GM23338 (cell line): ENCODE data around the gene WSCD1. TPM values are rescaled to one million over a fixed set of nuclear protein-coding genes. Genes with fewer than 3 reads are reported as not detected.

Source experiments
- ATAC-seq: fragments of 200-7000 bp; cut with Tn5 transposase; 3 replicates; pipeline ENCODE4 v1.9.1; 2020
- DNase-seq: peaks from one replicate; pipeline ENCODE4 v3.0.0-alpha.2; 2015; ENCODE audit warnings: low spot score
- H2AFZ ChIP-seq: fragments of 200-600 bp; sonication (generic); 2 replicates; pipeline ENCODE4 v1.8.0; 2016; ENCODE audit warnings: antibody characterized with exemption, mild to moderate bottlenecking, moderate library complexity
- H3F3A ChIP-seq: fragments of 200-600 bp; sonication (generic); replicated peaks from 2 replicates; pipeline ENCODE4 v1.8.0; 2017; ENCODE audit warnings: antibody characterized with exemption, mixed run types, low read depth
- H3K27ac ChIP-seq: fragments of 200-600 bp; sonication (generic); 2 replicates; pipeline ENCODE4 v1.6.1; 2016; ENCODE audit warnings: low read depth
- H3K27me3 ChIP-seq: fragments of 200-600 bp; sonication (generic); 2 replicates; pipeline ENCODE4 v1.8.0; 2016; ENCODE audit warnings: mild to moderate bottlenecking, mixed run types, moderate library complexity; ENCODE audit not compliant: insufficient read depth
- H3K36me3 ChIP-seq: fragments of 200-600 bp; sonication (generic); 2 replicates; pipeline ENCODE4 v1.8.0; 2016; ENCODE audit warnings: mild to moderate bottlenecking; ENCODE audit not compliant: insufficient read depth
- H3K4me1 ChIP-seq: fragments of 200-600 bp; sonication (generic); 2 replicates; pipeline ENCODE4 v1.8.0; 2016; ENCODE audit warnings: mild to moderate bottlenecking, moderate library complexity; ENCODE audit not compliant: insufficient read depth
- H3K4me2 ChIP-seq: fragments of 200-600 bp; sonication (generic); 2 replicates; pipeline ENCODE4 v1.7.1; 2017; ENCODE audit warnings: mixed run types
- H3K4me3 ChIP-seq: fragments of 200-600 bp; sonication (generic); 2 replicates; pipeline ENCODE4 v1.6.1; 2016; ENCODE audit warnings: mixed run types
- H3K79me2 ChIP-seq: fragments of 200-600 bp; sonication (generic); replicated peaks from 2 replicates; pipeline ENCODE4 v1.8.0; 2017; ENCODE audit warnings: mild to moderate bottlenecking; ENCODE audit not compliant: insufficient read depth
- H3K9me2 ChIP-seq: fragments of 200-600 bp; sonication (generic); 2 replicates; pipeline ENCODE4 v1.8.0; 2017; ENCODE audit not compliant: insufficient read depth
- H4K20me1 ChIP-seq: fragments of 200-600 bp; sonication (generic); replicated peaks from 2 replicates; pipeline ENCODE4 v1.8.0; 2017; ENCODE audit warnings: mild to moderate bottlenecking; ENCODE audit not compliant: insufficient read depth
- H3K27ac Mint-ChIP-seq: 2 replicates; pipeline ENCODE4 v1.8.0; 2020; ENCODE audit warnings: inconsistent platforms, mild to moderate bottlenecking, moderate library complexity, mixed read lengths
- H3K27me3 Mint-ChIP-seq: 3 replicates; pipeline ENCODE4 v1.8.0; 2022; ENCODE audit warnings: low read depth, mild to moderate bottlenecking, moderate library complexity, mixed read lengths, inconsistent platforms; ENCODE audit not compliant: insufficient read depth, poor library complexity
- H3K36me3 Mint-ChIP-seq: 3 replicates; pipeline ENCODE4 v1.8.0; 2021; ENCODE audit warnings: low read depth, mild to moderate bottlenecking, inconsistent platforms, moderate library complexity, mixed read lengths
- H3K4me1 Mint-ChIP-seq: 3 replicates; pipeline ENCODE4 v1.8.0; 2020; ENCODE audit warnings: mild to moderate bottlenecking, inconsistent platforms, mixed read lengths
- H3K4me3 Mint-ChIP-seq: 3 replicates; pipeline ENCODE4 v1.8.0; 2021; ENCODE audit warnings: moderate library complexity, mild to moderate bottlenecking, inconsistent platforms, mixed read lengths
- H3K9me3 Mint-ChIP-seq: 3 replicates; pipeline ENCODE4 v1.8.0; 2020; ENCODE audit warnings: moderate library complexity, mild to moderate bottlenecking, inconsistent platforms, mixed read lengths
- CREB1 ChIP-seq: fragments of 250-450 bp; sonication (Bioruptor Pico); IDR thresholded peaks from 2 replicates; pipeline ENCODE4 v1.5.0; 2020; ENCODE audit warnings: low read depth, mild to moderate bottlenecking, moderate library complexity
- EZH2 ChIP-seq: fragments of 200-600 bp; sonication (generic); IDR thresholded peaks from one replicate; pipeline ENCODE4 v1.8.0; 2017; ENCODE audit warnings: antibody characterized with exemption, mild to moderate bottlenecking, low read depth; ENCODE audit not compliant: unreplicated experiment
- EZH2phosphoT487 ChIP-seq: fragments of 200-600 bp; sonication (generic); IDR thresholded peaks from one replicate; pipeline ENCODE4 v1.8.1; 2018; ENCODE audit warnings: antibody characterized with exemption; ENCODE audit not compliant: unreplicated experiment
- REST ChIP-seq: IDR thresholded peaks from one replicate; pipeline ENCODE4 v1.6.1; 2018; ENCODE audit warnings: antibody characterized with exemption; ENCODE audit not compliant: unreplicated experiment
- ZNF114 ChIP-seq: fragments of 250-450 bp; sonication (Bioruptor Pico); IDR thresholded peaks from 2 replicates; pipeline ENCODE4 v1.5.0; 2020; ENCODE audit warnings: mild to moderate bottlenecking, moderate library complexity
- ZNF331 ChIP-seq: fragments of 250-450 bp; sonication (Bioruptor Pico); IDR thresholded peaks from 2 replicates; pipeline ENCODE4 v1.5.0; 2020; ENCODE audit warnings: low read depth, mild to moderate bottlenecking, moderate library complexity
- polyA plus RNA-seq: library from polyadenylated mRNA; unstranded; fragments of >200 nt; fragmentation: Nextera tagmentation; extraction: Ambion mirVana; gene quantifications from 2 replicates; pipeline ENCODE4 v1.2.1, GENCODE V29; 2016
- total RNA-seq: library from RNA; depleted of rRNA; stranded (reverse); fragments of >200 nt; shearing (Covaris generic); gene quantifications from 2 replicates; pipeline ENCODE4 v1.2.3, GENCODE V29; 2014

Gene WSCD1
- total and polyA plus RNA-seq, 2 experiments from 2014 or later = 6.1 to 38.9 TPM

GRCh38 chr17:6098823-6099180, 28.6 kb downstream of the WSCD1 start:
- Mint-ChIP-seq H3K4me1 (peaks cover 47% of the 10 kb centered on the region), H3K36me3 (peaks cover 54% of the 10 kb centered on the region)

GRCh38 chr17:6099492-6099891, 29.3 kb downstream of the WSCD1 start:
- Histone ChIP-seq H3K4me3 (no peak overlapping the region), H3F3A (no peaks in the 10 kb centered on the region; the same call in 1 of the 2 replicates), H3K4me1 (peaks cover 39% of the 10 kb centered on the region), H3K9me2 (peaks cover 4% of the 10 kb centered on the region; the same call in 1 of the 2 replicates), H4K20me1 (no peaks in the 10 kb centered on the region), H3K27me3 (no peaks in the 10 kb centered on the region), H3K79me2 (no peaks in the 10 kb centered on the region), H3K27ac (no peak overlapping the region), H3K36me3 (no peaks in the 10 kb centered on the region), H3K4me2 (no peak overlapping the region), H2AFZ (no peak overlapping the region)
- Mint-ChIP-seq H3K4me1 (peaks cover 47% of the 10 kb centered on the region), H3K4me3 (no peak overlapping the region; the same call in 2 of the 3 replicates), H3K27me3 (peaks cover 3% of the 10 kb centered on the region), H3K9me3 (no peaks in the 10 kb centered on the region; the same call in 2 of the 3 replicates), H3K36me3 (peaks cover 57% of the 10 kb centered on the region), H3K27ac (peak overlapping the region; percentile 53; the same call in 1 of the 2 replicates)
- TF ChIP-seq CREB1 (CRISPR knock-in tag) (no peak), EZH2phosphoT487 (no peak)
- DNase-seq (no peak), ATAC-seq (no peak)

More at GRCh38 chr17:6098823-6099180, 28.6 kb downstream of the WSCD1 start:
- Histone ChIP-seq H3K27me3 (no peaks in the 10 kb centered on the region), H3K4me2 (no peak overlapping the region), H3F3A (no peaks in the 10 kb centered on the region; the same call in 1 of the 2 replicates), H3K9me2 (peaks cover under 1% of the 10 kb centered on the region; the same call in 1 of the 2 replicates), H4K20me1 (no peaks in the 10 kb centered on the region), H3K27ac (no peak overlapping the region; the same call in 1 of the 2 replicates), H3K79me2 (no peaks in the 10 kb centered on the region), H2AFZ (no peak overlapping the region), H3K4me1 (peaks cover 39% of the 10 kb centered on the region), H3K36me3 (no peaks in the 10 kb centered on the region), H3K4me3 (no peak overlapping the region)
- TF ChIP-seq EZH2phosphoT487 = no peak
- no peak for TF ChIP-seq EZH2
- no peak for TF ChIP-seq CREB1 (CRISPR knock-in tag)
- TF ChIP-seq ZNF331 (CRISPR knock-in tag) = peak; percentile 62
- TF ChIP-seq REST = no peak
- no peak for TF ChIP-seq ZNF114
- Mint-ChIP-seq H3K27ac (peak overlapping the region; percentile 32), H3K27me3 (peaks cover 3% of the 10 kb centered on the region), H3K9me3 (no peaks in the 10 kb centered on the region; the same call in 2 of the 3 replicates), H3K4me3 (no peak overlapping the region)
- ATAC-seq = no peak
- DNase-seq = no peak

GRCh38 chr17:6100146-6100545, 30.0 kb downstream of the WSCD1 start:
- Mint-ChIP-seq H3K9me3 (no peaks in the 10 kb centered on the region; the same call in 2 of the 3 replicates), H3K4me1 (peaks cover 47% of the 10 kb centered on the region), H3K36me3 (peaks cover 58% of the 10 kb centered on the region), H3K27me3 (peaks cover 3% of the 10 kb centered on the region), H3K4me3 (no peak overlapping the region), H3K27ac (peak overlapping the region; percentile 53)
- peaks cover 4% of the 10 kb centered on the region; the same call in 1 of the 2 replicates for H3K9me2 ChIP-seq
- no peaks in the 10 kb centered on the region for H3K36me3 ChIP-seq
- H3K27ac ChIP-seq = no peak overlapping the region
- no peaks in the 10 kb centered on the region; the same call in 1 of the 2 replicates for H3F3A ChIP-seq
- H3K4me1 ChIP-seq = peaks cover 39% of the 10 kb centered on the region
- H3K4me3 ChIP-seq = no peak overlapping the region
- H3K4me2 ChIP-seq = no peak overlapping the region
- ATAC-seq (no peak), DNase-seq (no peak)
- no peaks in the 10 kb centered on the region for H3K27me3 ChIP-seq
- H2AFZ ChIP-seq = no peak overlapping the region
- TF ChIP-seq EZH2 = no peak
- H3K79me2 ChIP-seq = no peaks in the 10 kb centered on the region
- H4K20me1 ChIP-seq = no peaks in the 10 kb centered on the region
